Motor neuron (in vitro differentiated cells): ENCODE measurements around the gene CASK. TPM values are rescaled to one million over a fixed set of nuclear protein-coding genes. Genes with fewer than 3 reads are reported as not detected.

Experiments
- ATAC-seq, 8 experiments: fragments of 200-7000 bp; cut with Tn5 transposase; replicated peaks in 6 of 8; 2 replicates each; pipeline ENCODE4 v1.8.0; 2021; ENCODE audit warnings: mild to moderate bottlenecking in 8 of 8, moderate library complexity in 8 of 8
- H3K27ac ChIP-seq, 2 donors: fragments of 250-450 bp; sonication (Bioruptor Pico); 2 replicates each; pipeline ENCODE4 v1.9.0; 2021; ENCODE audit warnings: antibody characterized with exemption in 2 of 2, mild to moderate bottlenecking in 2 of 2, moderate library complexity in 1 of 2
- H3K4me1 ChIP-seq, 2 donors: fragments of 250-450 bp; sonication (Bioruptor Pico); replicated peaks in 1 of 2; 2 replicates each; pipeline ENCODE4 v1.6.1; 2021; ENCODE audit warnings: antibody characterized with exemption in 2 of 2, mild to moderate bottlenecking in 2 of 2, moderate library complexity in 1 of 2
- H3K4me3 ChIP-seq, 5 donors: fragments of 250-450 bp; sonication (Bioruptor Pico); 2 replicates each; pipeline ENCODE4 v1.9.0; 2021; ENCODE audit warnings: antibody characterized with exemption in 5 of 5, mild to moderate bottlenecking in 5 of 5, moderate library complexity in 4 of 5
- WGBS, 10 experiments: fragments of 450-650 bp; shearing (Covaris generic); methylation state at CpG; one replicate each; pipeline ENCODE4 v1.0.0; 2022; 5-methylcytosine and 5-hydroxymethylcytosine counted together
- in situ Hi-C, 9 experiments: fragments of 400-800 bp; cut with MboI; loops; one replicate each; pipeline ENCODE4 v1.15.0; 2021; ENCODE audit warnings: low sequenced_read_pairs in 9 of 9, low pct_unique_long_range_greater_than_20kb in 2 of 9; ENCODE audit not compliant: unreplicated experiment in 9 of 9
- total RNA-seq, 8 experiments: library from RNA; unstranded; fragments of 300-600 nt; gene quantifications; 2 replicates each; pipeline versions ENCODE4 v1.2.3 to v1.2.4, GENCODE V29; 2022

Gene CASK
- total RNA-seq, 8 experiments from 2014 or later: 15.6 to 51.7 (median 41.5) TPM

- 10 to 100% (median 88%) methylated on average over 1 to 3 of the region's 4 CpGs; no CpG with 5 or more reads in 5 of the 10 experiments for WGBS, 10 experiments
- Histone ChIP-seq H3K4me3 (no peak overlapping the region), H3K4me1 (no peaks in the 10 kb centered on the region), H3K27ac (no peak overlapping the region)
- in situ Hi-C loops: no loop called here
- no peak for ATAC-seq
These were observed 65.1 kb downstream of the CASK start for GRCh38 chrX:41858161-41858775.

DNA sequence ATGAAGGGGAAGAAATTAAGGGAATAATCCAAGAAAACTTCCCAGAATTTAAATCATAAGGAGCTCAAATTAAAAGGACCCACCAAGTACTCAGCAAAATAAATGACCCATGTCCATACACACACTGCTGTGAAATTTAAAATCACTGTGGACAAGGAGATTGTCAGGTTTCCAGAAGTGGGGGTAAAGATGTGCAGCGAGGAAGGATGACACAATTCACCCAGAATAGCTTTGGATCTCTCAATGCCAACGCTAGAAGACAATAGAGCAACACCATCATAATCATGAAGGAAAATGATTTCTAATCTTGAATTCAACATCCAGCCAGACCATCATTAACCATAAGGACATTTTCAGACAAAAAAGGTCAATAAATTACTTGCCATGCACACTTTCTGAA lies 65.7 kb downstream of the CASK start:
- Histone ChIP-seq H3K4me1 (no peaks in the 10 kb centered on the region), H3K4me3 (no peak overlapping the region), H3K27ac (no peak overlapping the region)
- in situ Hi-C loops: no loop called here
- ATAC-seq: no peak
- 6 to 83% (median 78%) methylated on average over 1 to 2 of the region's 2 CpGs; no CpG with 5 or more reads in 6 of the 10 experiments for WGBS, 10 experiments

DNA sequence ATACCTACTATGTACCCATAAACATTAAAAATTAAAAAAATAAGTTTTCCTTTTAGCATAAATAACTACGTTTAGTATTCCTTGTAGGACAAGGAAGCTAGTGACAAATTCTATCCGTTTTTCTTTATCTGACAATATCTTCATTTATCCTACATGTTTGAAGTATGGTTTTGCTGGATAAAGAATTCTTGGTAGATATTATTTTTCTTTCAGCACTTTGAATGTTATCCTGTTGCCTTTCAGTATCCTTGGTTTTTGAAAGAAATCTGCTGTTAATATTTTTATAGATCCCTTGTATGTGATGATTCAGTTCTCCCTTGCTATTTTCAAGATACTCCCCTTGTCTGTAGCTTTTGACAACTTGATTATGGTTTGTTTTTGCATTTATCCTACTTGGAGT lies 76.6 kb downstream of the CASK start:
- H3K27ac ChIP-seq: no peak overlapping the region
- ATAC-seq: no peak

DNA sequence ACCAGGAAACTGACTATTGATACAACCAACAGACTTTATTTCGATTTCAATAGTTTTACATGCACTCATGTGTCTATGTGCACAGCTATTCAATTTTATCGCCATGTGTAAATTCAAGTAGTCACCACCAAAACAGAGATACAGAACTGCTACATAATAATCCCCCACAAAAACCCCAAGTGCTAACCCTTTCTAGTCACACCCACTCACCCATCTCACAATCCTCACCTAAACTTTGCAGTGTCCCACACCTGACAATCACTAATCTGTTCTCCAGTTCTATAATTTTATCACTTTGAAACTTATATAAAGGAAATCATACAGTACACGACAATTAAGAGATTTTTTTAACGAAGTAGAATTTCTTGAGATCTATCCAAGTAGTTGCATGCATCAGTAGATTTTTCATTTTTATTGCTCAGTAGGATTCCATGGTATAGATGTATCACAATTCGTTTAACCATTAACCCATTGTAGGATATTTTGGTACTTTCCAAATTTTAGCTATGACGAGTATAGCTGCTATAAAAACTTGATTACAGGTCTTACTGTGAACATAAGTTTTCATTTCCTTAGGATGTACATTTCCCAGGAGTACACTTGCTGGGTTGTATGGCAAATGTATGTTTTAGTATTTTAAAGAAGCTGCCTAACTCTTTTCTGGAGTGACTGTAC lies 85.9 kb downstream of the CASK start:
- Histone ChIP-seq H3K4me3 (no peak overlapping the region), H3K27ac (no peak overlapping the region), H3K4me1 (no peaks in the 10 kb centered on the region)
- in situ Hi-C loops: no loop called here
- WGBS, 10 experiments: 44 to 100% (median 98%) methylated on average over 1 to 6 of the region's 6 CpGs; no CpG with 5 or more reads in 4 of the 10 experiments
- no peak for ATAC-seq

More for the DNA sequence above, 76.6 kb downstream of the CASK start:
- in situ Hi-C loops: no loop called here
- Histone ChIP-seq H3K4me3 (no peak overlapping the region), H3K4me1 (no peaks in the 10 kb centered on the region)
- WGBS, 10 experiments: 47 to 100% (median 100%) methylated on average over 1 to 2 of the region's 2 CpGs; no CpG with 5 or more reads in 4 of the 10 experiments

DNA sequence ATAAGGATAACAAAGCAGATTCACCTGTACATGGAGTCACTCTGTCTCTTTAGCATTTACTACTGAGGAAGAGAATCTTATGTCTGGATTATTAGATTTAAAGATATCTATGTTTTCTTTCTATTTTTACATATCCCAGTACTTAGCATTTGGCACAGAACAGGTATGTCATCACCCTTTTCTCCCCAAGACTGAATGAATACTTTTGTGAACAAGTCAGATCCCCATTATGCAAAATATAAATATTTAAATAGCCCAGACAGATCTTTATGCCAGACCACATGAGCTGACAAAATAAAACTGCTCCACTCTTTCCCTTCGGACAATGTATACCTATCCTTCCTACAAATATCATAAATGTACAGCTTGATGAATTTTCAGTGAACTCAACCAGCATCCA lies 94.5 kb downstream of the CASK start:
- Histone ChIP-seq H3K4me1 (no peaks in the 10 kb centered on the region), H3K4me3 (no peak overlapping the region), H3K27ac (no peak overlapping the region)
- no peak for ATAC-seq
- WGBS, 10 experiments: 40 to 100% (median 94%) methylated on average over 1 of the region's 1 CpG; no CpG with 5 or more reads in 6 of the 10 experiments
- in situ Hi-C loops: no loop called here

DNA sequence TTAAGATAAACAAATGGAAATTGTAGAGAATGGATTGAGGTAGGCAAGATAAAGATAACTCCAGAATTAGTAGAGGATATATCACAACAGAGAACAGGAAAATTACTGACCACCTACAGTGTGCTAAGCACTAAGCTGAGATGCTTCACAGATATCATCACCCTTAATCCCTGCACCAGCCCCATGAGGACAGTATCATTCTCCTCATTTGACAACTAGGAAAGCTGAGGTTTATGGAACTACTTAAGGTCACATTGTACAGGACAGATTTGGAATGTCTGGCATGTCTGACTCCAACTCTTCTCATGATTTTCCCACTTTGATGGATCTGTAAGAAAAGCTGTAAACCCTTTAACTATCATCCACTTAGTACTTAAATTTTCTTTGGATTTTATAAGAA lies 95.5 kb downstream of the CASK start:
- H3K4me1 ChIP-seq: no peaks in the 10 kb centered on the region
- ATAC-seq: no peak
- no peak overlapping the region for H3K27ac ChIP-seq
- in situ Hi-C loops: no loop called here
- H3K4me3 ChIP-seq: no peak overlapping the region

DNA sequence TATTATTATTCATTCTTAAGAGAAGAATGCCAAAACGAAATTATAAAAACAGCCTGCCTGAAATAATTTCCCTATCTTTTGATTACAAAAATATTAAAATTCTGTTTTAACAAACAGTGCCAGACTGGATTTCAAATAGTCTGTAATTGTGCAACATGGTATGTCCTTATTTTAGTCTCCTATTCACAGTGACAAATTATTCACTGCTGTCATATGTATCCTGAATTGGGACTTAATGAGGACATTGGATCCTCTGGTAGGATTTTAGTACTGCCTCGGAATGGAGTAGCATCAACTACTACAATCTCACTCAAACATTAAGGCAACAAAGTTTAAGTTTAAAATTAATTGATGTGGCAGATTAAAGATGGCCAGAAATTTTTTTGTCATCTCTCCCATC lies 97.6 kb downstream of the CASK start:
- in situ Hi-C loops: no loop called here
- H3K27ac ChIP-seq: no peak overlapping the region
- 25 to 100% (median 76%) methylated on average over 1 to 2 of the region's 2 CpGs; no CpG with 5 or more reads in 5 of the 10 experiments for WGBS, 10 experiments
- no peak for ATAC-seq
- no peak overlapping the region for H3K4me3 ChIP-seq
- no peaks in the 10 kb centered on the region for H3K4me1 ChIP-seq

GRCh38 chrX:41824551-41824950 lies 98.8 kb downstream of the CASK start:
- whole genome bisulfite sequencing, 10 experiments: 40 to 83% (median 76%) methylated on average over 1 to 2 of the region's 3 CpGs; no CpG with 5 or more reads in 6 of the 10 experiments
- no peak for ATAC-seq

DNA sequence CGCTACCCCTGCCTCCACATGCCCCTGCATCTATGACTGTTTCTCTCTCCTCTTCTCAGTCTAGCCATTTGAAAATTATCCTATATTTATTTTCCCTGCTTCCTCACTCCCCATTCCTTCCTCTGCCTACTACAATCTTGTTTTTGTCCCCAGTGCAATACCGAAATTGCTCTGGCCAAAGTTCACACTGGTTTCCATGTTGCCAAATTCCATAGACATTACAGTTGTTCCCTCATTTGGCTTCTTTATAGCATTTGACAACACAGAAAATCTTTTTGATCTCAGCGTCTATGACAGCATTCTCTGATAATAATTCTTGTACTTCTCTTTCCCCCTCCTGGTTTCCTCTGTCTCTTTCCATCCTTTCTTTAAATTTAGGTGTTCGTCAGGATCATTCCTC lies 100.0 kb downstream of the CASK start:
- no peaks in the 10 kb centered on the region for H3K4me1 ChIP-seq
- H3K4me3 ChIP-seq: no peak overlapping the region
- in situ Hi-C loops: no loop called here
- H3K27ac ChIP-seq: no peak overlapping the region
- no peak for ATAC-seq
- WGBS, 10 experiments: 24 to 100% (median 86%) methylated on average over 1 to 4 of the region's 4 CpGs; no CpG with 5 or more reads in 1 of the 10 experiments

More at GRCh38 chrX:41824551-41824950, 98.8 kb downstream of the CASK start:
- in situ Hi-C loops: no loop called here
- no peak overlapping the region for H3K4me3 ChIP-seq
- H3K27ac ChIP-seq: no peak overlapping the region
- H3K4me1 ChIP-seq: no peaks in the 10 kb centered on the region

GRCh38 chrX:41822892-41823291 lies 100.5 kb downstream of the CASK start:
- no peaks in the 10 kb centered on the region for H3K4me1 ChIP-seq
- 100% methylated on average over 1 to 2 of the region's 2 CpGs; no CpG with 5 or more reads in 7 of the 10 experiments for WGBS, 10 experiments
- no peak overlapping the region for H3K27ac ChIP-seq
- in situ Hi-C loops: no loop called here
- no peak for ATAC-seq
- H3K4me3 ChIP-seq: no peak overlapping the region

DNA sequence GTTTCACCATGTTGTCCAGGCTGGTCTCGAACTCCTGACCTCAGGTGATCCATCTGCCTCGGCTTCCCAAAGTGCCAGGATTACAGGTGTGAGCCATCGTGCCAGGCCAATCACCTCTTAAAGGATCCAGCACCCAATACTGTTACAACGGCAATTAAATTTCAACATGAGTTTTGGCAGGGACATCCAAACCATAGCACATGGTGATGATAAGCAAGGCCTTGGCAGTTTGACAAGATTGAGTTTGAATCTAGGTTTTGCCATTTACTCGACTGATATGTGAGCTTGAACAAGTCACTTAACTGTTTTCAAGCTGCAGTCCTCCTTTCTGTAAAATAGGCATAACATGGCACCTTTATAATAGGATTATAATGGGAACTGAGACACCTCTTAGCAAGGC lies 115.3 kb downstream of the CASK start:
- 100% methylated on average over 1 of the region's 5 CpGs; no CpG with 5 or more reads in 9 of the 10 experiments for WGBS, 10 experiments
- no peak for ATAC-seq
- Histone ChIP-seq H3K4me1 (no peaks in the 10 kb centered on the region), H3K4me3 (no peak overlapping the region), H3K27ac (no peak overlapping the region)
- in situ Hi-C loops: no loop called here

DNA sequence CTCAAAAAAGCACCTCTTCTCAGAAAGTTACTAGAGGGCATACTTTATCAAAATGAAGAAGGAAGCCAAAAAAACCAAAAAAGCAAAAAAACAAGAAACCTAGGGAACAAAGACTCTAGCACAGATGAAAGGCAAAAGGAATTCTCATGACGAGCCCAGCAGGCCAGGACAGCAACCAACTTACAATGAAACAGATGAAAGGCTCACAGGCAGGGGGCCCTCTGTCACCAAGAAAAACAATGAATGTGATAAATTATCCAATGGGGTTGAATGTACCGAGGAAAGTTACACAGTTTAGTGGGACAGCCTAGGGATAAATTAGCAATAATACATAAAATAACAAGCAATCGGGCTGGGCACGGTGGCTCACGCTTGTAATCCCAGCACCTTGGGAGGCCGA lies 120.4 kb downstream of the CASK start:
- ATAC-seq: no peak
- Histone ChIP-seq H3K4me3 (no peak overlapping the region), H3K27ac (no peak overlapping the region), H3K4me1 (no peaks in the 10 kb centered on the region)
- WGBS, 10 experiments: 17 to 100% (median 80%) methylated on average over 1 to 3 of the region's 6 CpGs; no CpG with 5 or more reads in 5 of the 10 experiments
- in situ Hi-C loops: no loop called here

GRCh38 chrX:41799661-41800060 lies 123.7 kb downstream of the CASK start:
- no peak overlapping the region for H3K27ac ChIP-seq
- no peaks in the 10 kb centered on the region for H3K4me1 ChIP-seq
- ATAC-seq: no peak
- in situ Hi-C loops: loop anchor here in 1 of 9 experiments (25.0 kb wide), 1 partner anchor 1763 kb away; no protein-coding TSS in a partner anchor
- no peak overlapping the region for H3K4me3 ChIP-seq
- 40 to 100% (median 85%) methylated on average over 1 to 6 of the region's 6 CpGs; no CpG with 5 or more reads in 7 of the 10 experiments for WGBS, 10 experiments
